Testis (tissue), 2 donors: ENCODE measurements around the gene NEAT1.

Experiments used
- CTCF ChIP-seq, 3 experiments: fragments of 450-650 bp in 2 of 3; fragments of 200-600 bp in 1 of 3; sonication (generic) in 1 of 3; IDR thresholded peaks; one replicate each; pipeline ENCODE4 v1.5.1; 2016 to 2019; ENCODE audit warnings: antibody characterized with exemption in 3 of 3, mild to moderate bottlenecking in 2 of 3, moderate library complexity in 1 of 3
- POLR2A ChIP-seq: fragments of 450-650 bp; IDR thresholded peaks from one replicate; pipeline ENCODE4 v1.6.1; 2017; ENCODE audit warnings: antibody characterized with exemption, mild to moderate bottlenecking, moderate library complexity

GRCh38 chr11:65477149-65477965, 54.8 kb downstream of the NEAT1 start:
- TF ChIP-seq CTCF (IDR thresholded peaks at IDR 0.05) = peak in 1 of 3 experiments; percentile 20
- TF ChIP-seq POLR2A = peak; percentile 74
